ENCODE results near the gene SOX5.

SOX5 gene

DNA sequence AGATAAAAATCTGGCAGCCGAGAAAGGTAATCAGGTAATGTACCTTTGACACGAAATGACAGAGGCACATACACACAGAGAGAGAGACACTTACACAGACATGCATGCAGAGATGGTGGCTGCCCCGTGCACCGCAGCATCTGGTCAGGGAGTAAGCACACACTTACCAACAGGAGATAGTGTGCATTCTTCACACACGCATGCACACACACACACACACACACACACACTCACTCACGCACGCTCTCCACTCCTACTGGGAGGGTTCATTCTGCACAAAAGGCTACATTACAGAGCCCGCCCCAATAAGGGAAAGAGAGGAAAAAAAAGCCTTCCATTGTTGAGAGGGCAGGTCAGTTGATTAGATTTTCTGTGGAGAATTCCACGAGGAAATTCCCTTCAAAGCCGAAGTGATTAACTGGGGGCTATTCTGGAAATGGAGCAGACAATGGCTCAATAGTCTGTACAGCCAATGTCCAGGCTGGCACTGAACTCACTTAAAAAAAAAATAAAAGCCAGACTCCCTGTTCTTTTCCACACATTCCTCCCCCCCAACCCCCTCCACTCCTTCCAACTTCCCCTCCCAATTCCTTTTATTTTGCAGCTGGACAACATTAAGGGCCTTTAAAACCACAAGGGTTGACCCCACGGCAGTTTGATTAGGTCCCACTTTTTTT is 1.4 kb upstream of the SOX5 start:
- DNase-seq (ENCODE audit: low read depth): no peak
- TF ChIP-seq, protein P1, sequence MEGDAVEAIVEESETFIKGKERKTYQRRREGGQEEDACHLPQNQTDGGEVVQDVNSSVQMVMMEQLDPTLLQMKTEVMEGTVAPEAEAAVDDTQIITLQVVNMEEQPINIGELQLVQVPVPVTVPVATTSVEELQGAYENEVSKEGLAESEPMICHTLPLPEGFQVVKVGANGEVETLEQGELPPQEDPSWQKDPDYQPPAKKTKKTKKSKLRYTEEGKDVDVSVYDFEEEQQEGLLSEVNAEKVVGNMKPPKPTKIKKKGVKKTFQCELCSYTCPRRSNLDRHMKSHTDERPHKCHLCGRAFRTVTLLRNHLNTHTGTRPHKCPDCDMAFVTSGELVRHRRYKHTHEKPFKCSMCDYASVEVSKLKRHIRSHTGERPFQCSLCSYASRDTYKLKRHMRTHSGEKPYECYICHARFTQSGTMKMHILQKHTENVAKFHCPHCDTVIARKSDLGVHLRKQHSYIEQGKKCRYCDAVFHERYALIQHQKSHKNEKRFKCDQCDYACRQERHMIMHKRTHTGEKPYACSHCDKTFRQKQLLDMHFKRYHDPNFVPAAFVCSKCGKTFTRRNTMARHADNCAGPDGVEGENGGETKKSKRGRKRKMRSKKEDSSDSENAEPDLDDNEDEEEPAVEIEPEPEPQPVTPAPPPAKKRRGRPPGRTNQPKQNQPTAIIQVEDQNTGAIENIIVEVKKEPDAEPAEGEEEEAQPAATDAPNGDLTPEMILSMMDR (IDR thresholded peaks at IDR 0.05; ENCODE audit: low read depth, low read length, missing control alignments): no peak
- H3K4me3 ChIP-seq (ENCODE audit: low read depth, low read length): no peak overlapping the region

DNA sequence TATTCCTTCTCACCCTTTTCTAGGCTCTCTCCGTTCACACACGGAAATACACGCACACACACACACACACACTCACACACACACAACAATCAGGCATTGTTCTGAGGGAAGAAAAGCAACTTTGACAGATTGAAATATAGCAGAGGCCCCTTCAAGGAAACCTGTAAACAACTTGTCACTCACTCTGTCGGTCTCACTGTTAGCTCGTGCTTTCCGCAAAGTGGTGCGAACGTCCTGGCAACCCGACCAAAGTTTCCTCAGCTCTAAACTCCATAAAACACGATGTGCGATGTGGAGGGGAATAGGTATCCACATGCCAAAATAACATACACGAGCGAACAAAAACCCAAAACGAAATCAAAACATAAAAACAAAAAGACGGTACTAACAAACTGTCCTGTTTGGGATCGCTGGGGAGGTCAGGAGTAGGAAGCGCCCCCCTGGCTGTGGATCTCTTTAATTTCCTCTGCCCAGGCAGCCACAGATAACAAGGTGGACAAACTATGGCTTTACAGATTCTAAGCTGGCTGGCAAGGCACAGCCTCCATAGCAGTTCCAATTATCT is 822 bp upstream of the SOX5 start:
- no peak for DNase-seq (ENCODE audit: low read depth)
- TF ChIP-seq, protein P1 (IDR thresholded peaks at IDR 0.05; ENCODE audit: low read depth, low read length, missing control alignments): no peak
- H3K4me3 ChIP-seq (ENCODE audit: low read depth, low read length): no peak overlapping the region

DNA sequence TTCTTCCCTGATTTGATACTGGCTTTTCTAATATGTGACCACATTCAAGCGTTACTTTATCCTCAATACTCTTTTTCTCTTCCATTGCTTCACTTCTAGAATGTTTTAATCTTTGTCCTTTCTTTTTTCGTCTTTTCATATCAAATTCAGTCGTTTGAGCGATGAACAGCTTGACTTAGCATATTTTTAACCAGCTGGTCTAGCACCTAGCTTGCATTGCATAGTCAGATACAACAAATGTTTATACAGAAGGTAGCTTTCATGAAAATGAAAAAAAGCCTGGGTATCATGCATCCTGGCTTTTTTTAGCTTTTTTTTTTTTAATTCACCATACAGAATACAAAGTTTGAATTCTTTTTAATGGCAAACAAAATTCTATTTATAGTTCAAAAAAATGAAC is 1.2 kb downstream of the SOX5 start:
- TF ChIP-seq, protein P1 (IDR thresholded peaks at IDR 0.05; ENCODE audit: low read depth, low read length, missing control alignments): no peak
- DNase-seq (ENCODE audit: low read depth): no peak
- no peak overlapping the region for H3K4me3 ChIP-seq (ENCODE audit: low read depth, low read length)

DNA sequence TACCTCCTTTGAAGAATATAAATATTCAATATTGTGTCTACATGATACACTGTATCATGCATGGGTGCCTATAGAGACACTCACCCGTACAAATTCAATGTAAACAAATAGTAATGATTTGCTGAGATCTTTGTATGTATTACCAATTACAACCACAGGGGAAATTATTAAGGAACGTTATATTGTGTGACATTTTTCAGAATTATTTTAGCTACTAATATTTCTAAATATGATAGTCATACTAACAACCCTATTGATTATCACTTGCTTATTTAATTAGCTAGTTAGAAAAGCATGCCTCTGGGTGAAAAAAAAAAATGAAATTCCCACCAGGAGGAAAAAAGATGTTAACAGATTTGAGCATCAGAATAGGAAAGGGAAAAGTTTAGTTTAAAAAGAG is 2.1 kb downstream of the SOX5 start:
- no peak overlapping the region for H3K4me3 ChIP-seq (ENCODE audit: low read depth, low read length)
- TF ChIP-seq, protein P1 (IDR thresholded peaks at IDR 0.05; ENCODE audit: low read depth, low read length, missing control alignments): no peak

GRCh38 chr12:23945249-23945648 is 4.2 kb downstream of the SOX5 start:
- H3K4me3 ChIP-seq (ENCODE audit: low read depth, low read length): no peak overlapping the region
- TF ChIP-seq, protein P1 (IDR thresholded peaks at IDR 0.05; ENCODE audit: low read depth, low read length, missing control alignments): no peak
- no peak for DNase-seq (ENCODE audit: low read depth)

More for the DNA sequence above, 2.1 kb downstream of the SOX5 start:
- no peak for DNase-seq (ENCODE audit: low read depth)

- H3K4me3 ChIP-seq (ENCODE audit: low read depth, low read length): no peak overlapping the region
- TF ChIP-seq, protein P1 (IDR thresholded peaks at IDR 0.05; ENCODE audit: low read depth, low read length, missing control alignments): no peak
- DNase-seq (ENCODE audit: low read depth): no peak
These were observed 5.4 kb downstream of the SOX5 start for GRCh38 chr12:23944067-23944466.

- H3K4me3 ChIP-seq (ENCODE audit: low read depth, low read length): no peak overlapping the region
- TF ChIP-seq, protein P1 (IDR thresholded peaks at IDR 0.05; ENCODE audit: low read depth, low read length, missing control alignments): no peak
- DNase-seq (ENCODE audit: low read depth): no peak
These were observed 6.6 kb downstream of the SOX5 start for GRCh38 chr12:23942841-23943240.

All from GM12864 (cell line).